Natural killer cell (primary cell): ENCODE data around the gene SYMPK. TPM values are rescaled to one million over a fixed set of nuclear protein-coding genes. Genes with fewer than 3 reads are reported as not detected.
A peak's percentile ranks its signal among the peaks of the same experiment; 100 is the strongest.

Source experiments
- ATAC-seq, 3 donors: fragments of 150-1000 bp in 2 of 3; fragments of 200-7000 bp in 1 of 3; cut with Tn5 transposase; 1 replicate in 1 of 3; 2 replicates in 2 of 3; pipeline ENCODE4 v1.10.0; 2021; ENCODE audit warnings: mild to moderate bottlenecking in 2 of 3, moderate library complexity in 2 of 3
- DNase-seq, 2 donors: peaks; one replicate each; pipeline versions ENCODE4 v3.0.0 to v3.0.0-alpha.2; 2013 to 2021; ENCODE audit warnings: mixed read lengths in 1 of 2
- H3K27ac ChIP-seq: one replicate; pipeline ENCODE4 v1.5.1; 2013; ENCODE audit warnings: mild to moderate bottlenecking, low read length
- H3K27me3 ChIP-seq: one replicate; pipeline ENCODE4 v1.6.1; 2013; ENCODE audit warnings: low read length; ENCODE audit not compliant: control insufficient read depth, insufficient read depth
- H3K36me3 ChIP-seq: one replicate; pipeline ENCODE4 v1.6.1; 2013; ENCODE audit warnings: low read length; ENCODE audit not compliant: control insufficient read depth, insufficient read depth
- H3K4me1 ChIP-seq: one replicate; pipeline ENCODE4 v1.6.1; 2013; ENCODE audit warnings: low read length; ENCODE audit not compliant: control insufficient read depth, insufficient read depth
- H3K4me3 ChIP-seq: one replicate; pipeline ENCODE4 v1.5.1; 2013; ENCODE audit warnings: low read length
- H3K9me3 ChIP-seq: one replicate; pipeline ENCODE4 v1.6.1; 2013; ENCODE audit warnings: low read length; ENCODE audit not compliant: control insufficient read depth, insufficient read depth
- H3K27ac Mint-ChIP-seq, 2 donors: one replicate each; pipeline ENCODE4 v1.8.0; 2022; ENCODE audit warnings: mild to moderate bottlenecking in 2 of 2, mixed read lengths in 2 of 2, moderate library complexity in 1 of 2
- H3K27me3 Mint-ChIP-seq, 2 donors: one replicate each; pipeline ENCODE4 v1.8.0; 2022; ENCODE audit warnings: low read depth in 2 of 2, mixed read lengths in 2 of 2
- H3K36me3 Mint-ChIP-seq: one replicate; pipeline ENCODE4 v1.8.0; 2022; ENCODE audit warnings: mixed read lengths
- H3K4me1 Mint-ChIP-seq, 2 donors: one replicate each; pipeline ENCODE4 v1.8.0; 2022; ENCODE audit warnings: mixed read lengths in 2 of 2
- H3K4me3 Mint-ChIP-seq: one replicate; pipeline ENCODE4 v1.8.0; 2022; ENCODE audit warnings: mild to moderate bottlenecking, moderate library complexity, mixed read lengths
- H3K9me3 Mint-ChIP-seq, 2 donors: one replicate each; pipeline ENCODE4 v1.8.0; 2022; ENCODE audit warnings: mixed read lengths in 2 of 2
- WGBS: methylation state at CpG from one replicate; pipeline ENCODE4 v1.1.7; 2013; ENCODE audit warnings: missing lambda C conversion rate; ENCODE audit not compliant: insufficient coverage; 5-methylcytosine and 5-hydroxymethylcytosine counted together
- intact Hi-C: fragments of 100-400 bp; cut with micrococcal nuclease; formaldehyde crosslinking; loops from one replicate; pipeline ENCODE4 v1.14.2; 2022
- total RNA-seq, 4 donors: library from RNA; stranded (reverse); fragments of 120-200 nt in 1 of 4; gene quantifications; one replicate each; pipeline versions ENCODE4 v1.2.3 to v1.2.4, GENCODE V29; 2013 to 2022
- TF ChIP-seq, protein P1 (sequence below): fragments of 200-600 bp; IDR thresholded peaks from one replicate; pipeline ENCODE4 v1.8.0; 2022; ENCODE audit warnings: antibody characterized with exemption

The SYMPK gene
- total RNA-seq, 3 donors from 2014 or later (not counting 1 experiment from before 2014, with no cell fraction given), result 86.4 to 94.8 (median 86.7) TPM

GRCh38 chr19:45767410-45767880 is 95.5 kb downstream of the SYMPK start:
- ATAC-seq (no peak), DNase-seq (no peak)
- Mint-ChIP-seq H3K27ac (no peak overlapping the region), H3K9me3 (no peaks in the 10 kb centered on the region), H3K27me3 (peaks cover 0 to 7% of the 10 kb centered on the region in 2 donors), H3K4me3 (peak overlapping the region; percentile 67), H3K4me1 (peaks cover 5 to 27% of the 10 kb centered on the region in 2 donors), H3K36me3 (no peaks in the 10 kb centered on the region)
- Histone ChIP-seq H3K36me3 (no peaks in the 10 kb centered on the region), H3K4me3 (no peak overlapping the region), H3K4me1 (peaks cover 31% of the 10 kb centered on the region), H3K27ac (no peak overlapping the region), H3K27me3 (peaks cover 11% of the 10 kb centered on the region), H3K9me3 (no peaks in the 10 kb centered on the region)
- TF ChIP-seq, protein P1, sequence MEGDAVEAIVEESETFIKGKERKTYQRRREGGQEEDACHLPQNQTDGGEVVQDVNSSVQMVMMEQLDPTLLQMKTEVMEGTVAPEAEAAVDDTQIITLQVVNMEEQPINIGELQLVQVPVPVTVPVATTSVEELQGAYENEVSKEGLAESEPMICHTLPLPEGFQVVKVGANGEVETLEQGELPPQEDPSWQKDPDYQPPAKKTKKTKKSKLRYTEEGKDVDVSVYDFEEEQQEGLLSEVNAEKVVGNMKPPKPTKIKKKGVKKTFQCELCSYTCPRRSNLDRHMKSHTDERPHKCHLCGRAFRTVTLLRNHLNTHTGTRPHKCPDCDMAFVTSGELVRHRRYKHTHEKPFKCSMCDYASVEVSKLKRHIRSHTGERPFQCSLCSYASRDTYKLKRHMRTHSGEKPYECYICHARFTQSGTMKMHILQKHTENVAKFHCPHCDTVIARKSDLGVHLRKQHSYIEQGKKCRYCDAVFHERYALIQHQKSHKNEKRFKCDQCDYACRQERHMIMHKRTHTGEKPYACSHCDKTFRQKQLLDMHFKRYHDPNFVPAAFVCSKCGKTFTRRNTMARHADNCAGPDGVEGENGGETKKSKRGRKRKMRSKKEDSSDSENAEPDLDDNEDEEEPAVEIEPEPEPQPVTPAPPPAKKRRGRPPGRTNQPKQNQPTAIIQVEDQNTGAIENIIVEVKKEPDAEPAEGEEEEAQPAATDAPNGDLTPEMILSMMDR, result no peak
- intact Hi-C loops, result no loop called here
- WGBS, result 61% methylated on average over 31 of the region's 31 CpGs

DNA sequence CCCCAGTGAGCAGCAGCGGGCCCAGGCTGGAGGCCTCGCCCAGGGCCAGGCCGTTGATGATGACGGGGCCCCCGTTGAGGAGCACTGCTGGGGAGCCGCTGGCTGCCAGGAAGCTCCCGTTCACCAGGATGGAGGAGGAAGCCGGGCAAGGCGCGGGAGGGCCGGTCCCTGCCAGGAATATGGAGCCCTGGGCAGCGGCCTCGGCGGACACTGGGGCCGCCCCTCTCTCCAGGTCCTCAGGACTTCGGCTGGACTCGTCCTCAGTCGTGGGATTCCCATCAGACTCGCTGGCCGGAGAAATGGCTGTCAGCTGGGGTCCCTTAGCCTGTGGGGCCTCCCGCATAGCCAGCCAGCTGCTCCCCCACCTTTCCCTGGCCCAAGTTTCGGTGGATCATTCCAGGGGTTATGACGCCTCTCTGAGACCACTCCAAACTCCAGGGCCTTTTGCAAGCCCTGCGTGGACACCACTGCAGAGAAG is 96.0 kb downstream of the SYMPK start:
- WGBS, result 92% methylated on average over 24 of the region's 24 CpGs
- TF ChIP-seq, protein P1, result no peak
- Mint-ChIP-seq H3K27me3 (peaks cover 0 to 7% of the 10 kb centered on the region in 2 donors), H3K4me3 (peak overlapping the region; percentile 67), H3K4me1 (peaks cover 5 to 25% of the 10 kb centered on the region in 2 donors), H3K27ac (no peak overlapping the region), H3K36me3 (no peaks in the 10 kb centered on the region), H3K9me3 (no peaks in the 10 kb centered on the region)
- Histone ChIP-seq H3K9me3 (no peaks in the 10 kb centered on the region), H3K27ac (no peak overlapping the region), H3K27me3 (peaks cover 11% of the 10 kb centered on the region), H3K4me3 (no peak overlapping the region), H3K4me1 (peaks cover 31% of the 10 kb centered on the region), H3K36me3 (no peaks in the 10 kb centered on the region)
- intact Hi-C loops, result no loop called here
- DNase-seq (no peak), ATAC-seq (no peak)

GRCh38 chr19:45766296-45766868 is 96.6 kb downstream of the SYMPK start:
- Mint-ChIP-seq H3K27ac (no peak overlapping the region), H3K4me1 (peaks cover 5 to 25% of the 10 kb centered on the region in 2 donors), H3K4me3 (no peak overlapping the region), H3K36me3 (no peaks in the 10 kb centered on the region), H3K27me3 (peaks cover 0 to 7% of the 10 kb centered on the region in 2 donors), H3K9me3 (no peaks in the 10 kb centered on the region)
- H3K4me3 ChIP-seq, result no peak overlapping the region
- H3K4me1 ChIP-seq, result peaks cover 31% of the 10 kb centered on the region
- H3K27me3 ChIP-seq, result peaks cover 11% of the 10 kb centered on the region
- ATAC-seq (no peak), DNase-seq (no peak)
- intact Hi-C loops, result no loop called here
- no peaks in the 10 kb centered on the region for H3K36me3 ChIP-seq
- H3K9me3 ChIP-seq, result no peaks in the 10 kb centered on the region
- no peak overlapping the region for H3K27ac ChIP-seq
- WGBS, result 97% methylated on average over 17 of the region's 17 CpGs
- TF ChIP-seq, protein P1, result no peak
